Mammary epithelial cell (primary cell): Measurements from ENCODE around the gene ARPC5.

ENCODE experiments used
- EZH2 ChIP-seq: IDR thresholded peaks from 2 replicates; pipeline ENCODE4 v1.6.1; 2012; ENCODE audit warnings: low read length, inconsistent platforms, borderline replicate concordance
- TF ChIP-seq, protein P1 (sequence below), 2 donors: IDR thresholded peaks in 1 of 2; conservative IDR thresholded peaks in 1 of 2; 2 replicates each; pipeline ENCODE4 v1.5.1; 2011 to 2012; ENCODE audit warnings: inconsistent platforms in 2 of 2, low read length in 2 of 2, mild to moderate bottlenecking in 2 of 2, control low read depth in 1 of 2, low read depth in 1 of 2; ENCODE audit not compliant: insufficient read depth in 1 of 2; ENCODE audit errors: extremely low read depth in 1 of 2

DNA sequence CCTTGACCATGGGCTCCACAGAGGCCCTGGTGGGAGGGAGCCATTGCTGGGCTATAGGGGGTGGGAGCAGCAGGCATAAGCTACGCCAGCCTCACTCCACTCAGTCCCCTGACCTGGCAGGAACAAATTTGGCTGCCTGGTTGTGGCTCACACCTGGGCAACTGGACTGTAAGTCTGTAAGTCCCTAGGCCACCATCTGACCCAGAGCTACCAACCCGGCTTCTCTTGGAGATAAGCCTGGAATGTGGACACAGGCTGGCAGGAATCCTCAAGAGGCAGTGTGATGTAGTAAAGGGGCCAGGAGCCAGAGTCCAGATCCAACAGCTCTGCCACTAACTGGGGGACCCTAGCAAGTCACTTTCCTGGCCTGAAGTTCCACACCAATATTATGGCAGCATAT lies 56.7 kb downstream of the ARPC5 start:
- TF ChIP-seq, protein P1, sequence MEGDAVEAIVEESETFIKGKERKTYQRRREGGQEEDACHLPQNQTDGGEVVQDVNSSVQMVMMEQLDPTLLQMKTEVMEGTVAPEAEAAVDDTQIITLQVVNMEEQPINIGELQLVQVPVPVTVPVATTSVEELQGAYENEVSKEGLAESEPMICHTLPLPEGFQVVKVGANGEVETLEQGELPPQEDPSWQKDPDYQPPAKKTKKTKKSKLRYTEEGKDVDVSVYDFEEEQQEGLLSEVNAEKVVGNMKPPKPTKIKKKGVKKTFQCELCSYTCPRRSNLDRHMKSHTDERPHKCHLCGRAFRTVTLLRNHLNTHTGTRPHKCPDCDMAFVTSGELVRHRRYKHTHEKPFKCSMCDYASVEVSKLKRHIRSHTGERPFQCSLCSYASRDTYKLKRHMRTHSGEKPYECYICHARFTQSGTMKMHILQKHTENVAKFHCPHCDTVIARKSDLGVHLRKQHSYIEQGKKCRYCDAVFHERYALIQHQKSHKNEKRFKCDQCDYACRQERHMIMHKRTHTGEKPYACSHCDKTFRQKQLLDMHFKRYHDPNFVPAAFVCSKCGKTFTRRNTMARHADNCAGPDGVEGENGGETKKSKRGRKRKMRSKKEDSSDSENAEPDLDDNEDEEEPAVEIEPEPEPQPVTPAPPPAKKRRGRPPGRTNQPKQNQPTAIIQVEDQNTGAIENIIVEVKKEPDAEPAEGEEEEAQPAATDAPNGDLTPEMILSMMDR (conservative IDR thresholded peaks at IDR 0.05 in 1 of 2, IDR thresholded peaks at IDR 0.05 in 1 of 2; ENCODE audit: extremely low read depth in 1 of 2, insufficient read depth in 1 of 2, low read depth in 1 of 2, low read length in 2 of 2) = no peak
- TF ChIP-seq EZH2 = no peak
